Activated CD8-positive, alpha-beta memory T cell treated with anti-CD3 and anti-CD28 coated beads, Interleukin-2, amount 50 U/mL, for 24 hours (primary cell): Measurements from ENCODE around the gene DGKB.
"Not testable (repeated sequence)": the region's sequence is repeated elsewhere in the genome, so short reads cannot be mapped to it uniquely, and the experiment has no call there.

Experiments
- DNase-seq: peaks from one replicate; pipeline ENCODE4 v3.0.0-alpha.2; 2020; ENCODE audit errors: extremely low read depth

Gene DGKB

GRCh38 chr7:14585232-14585631 lies 317.3 kb downstream of the DGKB start:
- DNase-seq: no peak

- DNase-seq: no peak
Measured at GRCh38 chr7:14583518-14583917, 319.0 kb downstream of the DGKB start.

GRCh38 chr7:14582010-14582409 lies 320.5 kb downstream of the DGKB start:
- no peak for DNase-seq

- no peak for DNase-seq
Measured at GRCh38 chr7:14579971-14580370, 322.6 kb downstream of the DGKB start.

GRCh38 chr7:14576578-14576977 lies 326.0 kb downstream of the DGKB start:
- no peak for DNase-seq

GRCh38 chr7:14570750-14571607 lies 331.6 kb downstream of the DGKB start:
- no peak for DNase-seq

GRCh38 chr7:14552060-14552459 lies 350.5 kb downstream of the DGKB start:
- DNase-seq: no peak

GRCh38 chr7:14551310-14551709 lies 351.2 kb downstream of the DGKB start:
- no peak for DNase-seq

GRCh38 chr7:14542624-14543023 lies 359.9 kb downstream of the DGKB start:
- DNase-seq: no peak

- DNase-seq: no peak
Measured at GRCh38 chr7:14521183-14521582, 381.4 kb downstream of the DGKB start.

- no peak for DNase-seq
Measured at GRCh38 chr7:14510268-14510667, 392.3 kb downstream of the DGKB start.

GRCh38 chr7:14507617-14508016 lies 394.9 kb downstream of the DGKB start:
- DNase-seq: no peak

GRCh38 chr7:14505906-14506305 lies 396.6 kb downstream of the DGKB start:
- DNase-seq: no peak

GRCh38 chr7:14504134-14504533 lies 398.4 kb downstream of the DGKB start:
- no peak for DNase-seq

- no peak for DNase-seq
Measured at GRCh38 chr7:14503623-14504022, 398.9 kb downstream of the DGKB start.

- DNase-seq: no peak
Measured at GRCh38 chr7:14501436-14501835, 401.1 kb downstream of the DGKB start.

GRCh38 chr7:14497390-14497789 lies 405.2 kb downstream of the DGKB start:
- DNase-seq: no peak

- no peak for DNase-seq
Measured at GRCh38 chr7:14495633-14496032, 406.9 kb downstream of the DGKB start.

- DNase-seq: no peak
Measured at GRCh38 chr7:14487701-14488395, 414.7 kb downstream of the DGKB start.

- no peak for DNase-seq
Measured at GRCh38 chr7:14483663-14484062, 418.9 kb downstream of the DGKB start.

GRCh38 chr7:14480281-14480680 lies 422.3 kb downstream of the DGKB start:
- DNase-seq: no peak

GRCh38 chr7:14478834-14479510 lies 423.6 kb downstream of the DGKB start:
- DNase-seq: no peak

- DNase-seq: not testable (repeated sequence)
Measured at GRCh38 chr7:14461716-14462115, 440.8 kb downstream of the DGKB start.
